ENCODE measurements around the gene CHMP5.

Gene CHMP5

GRCh38 chr9:33270146-33270545 lies 5.3 kb downstream of the CHMP5 start:
- TF ChIP-seq CTCF (IDR thresholded peaks at IDR 0.05; ENCODE audit: low read depth, low read length) (no peak), POLR2A (IDR thresholded peaks at IDR 0.05; ENCODE audit: extremely low read depth, insufficient read length) (no peak), MYC (IDR thresholded peaks at IDR 0.05; ENCODE audit: low read depth, low read length) (no peak), MAX (IDR thresholded peaks at IDR 0.05; ENCODE audit: low read depth, low read length) (no peak)
- DNase-seq (ENCODE audit: low read depth): no peak
- no peak overlapping the region for H3K4me3 ChIP-seq (ENCODE audit: low read depth, low read length)

- H3K4me3 ChIP-seq (ENCODE audit: low read depth, low read length): no peak overlapping the region
- DNase-seq (ENCODE audit: low read depth): no peak
- TF ChIP-seq MYC (IDR thresholded peaks at IDR 0.05; ENCODE audit: low read depth, low read length): no peak
- no peak for TF ChIP-seq POLR2A (IDR thresholded peaks at IDR 0.05; ENCODE audit: extremely low read depth, insufficient read length)
- TF ChIP-seq MAX (IDR thresholded peaks at IDR 0.05; ENCODE audit: low read depth, low read length): no peak
- no peak for TF ChIP-seq CTCF (IDR thresholded peaks at IDR 0.05; ENCODE audit: low read depth, low read length)
These were observed 7.2 kb downstream of the CHMP5 start for GRCh38 chr9:33272061-33272460.

GRCh38 chr9:33273266-33273971 lies 8.6 kb downstream of the CHMP5 start:
- DNase-seq (ENCODE audit: low read depth): no peak
- H3K4me3 ChIP-seq (ENCODE audit: low read depth, low read length): no peak overlapping the region
- no peak for TF ChIP-seq POLR2A (IDR thresholded peaks at IDR 0.05; ENCODE audit: extremely low read depth, insufficient read length)
- TF ChIP-seq CTCF (IDR thresholded peaks at IDR 0.05; ENCODE audit: low read depth, low read length): no peak
- no peak for TF ChIP-seq MYC (IDR thresholded peaks at IDR 0.05; ENCODE audit: low read depth, low read length)

GRCh38 chr9:33273972-33274328 lies 9.1 kb downstream of the CHMP5 start:
- no peak for TF ChIP-seq MAX (IDR thresholded peaks at IDR 0.05; ENCODE audit: low read depth, low read length)
- no peak for TF ChIP-seq CTCF (IDR thresholded peaks at IDR 0.05; ENCODE audit: low read depth, low read length)
- TF ChIP-seq MYC (IDR thresholded peaks at IDR 0.05; ENCODE audit: low read depth, low read length): no peak
- no peak for TF ChIP-seq POLR2A (IDR thresholded peaks at IDR 0.05; ENCODE audit: extremely low read depth, insufficient read length)
- DNase-seq (ENCODE audit: low read depth): no peak
- no peak overlapping the region for H3K4me3 ChIP-seq (ENCODE audit: low read depth, low read length)

GRCh38 chr9:33277484-33277883 lies 12.6 kb downstream of the CHMP5 start:
- DNase-seq (ENCODE audit: low read depth): no peak
- TF ChIP-seq POLR2A (IDR thresholded peaks at IDR 0.05; ENCODE audit: extremely low read depth, insufficient read length) (no peak), MYC (IDR thresholded peaks at IDR 0.05; ENCODE audit: low read depth, low read length) (no peak), MAX (IDR thresholded peaks at IDR 0.05; ENCODE audit: low read depth, low read length) (no peak), CTCF (IDR thresholded peaks at IDR 0.05; ENCODE audit: low read depth, low read length) (no peak)
- H3K4me3 ChIP-seq (ENCODE audit: low read depth, low read length): no peak overlapping the region

GRCh38 chr9:33285502-33285901 lies 20.7 kb downstream of the CHMP5 start:
- no peak overlapping the region for H3K4me3 ChIP-seq (ENCODE audit: low read depth, low read length)
- TF ChIP-seq MYC (IDR thresholded peaks at IDR 0.05; ENCODE audit: low read depth, low read length): no peak
- TF ChIP-seq MAX (IDR thresholded peaks at IDR 0.05; ENCODE audit: low read depth, low read length): no peak
- TF ChIP-seq CTCF (IDR thresholded peaks at IDR 0.05; ENCODE audit: low read depth, low read length): no peak
- TF ChIP-seq POLR2A (IDR thresholded peaks at IDR 0.05; ENCODE audit: extremely low read depth, insufficient read length): no peak
- no peak for DNase-seq (ENCODE audit: low read depth)

Measured in NB4 (cell line).